Hematopoietic multipotent progenitor cell treated with erythropoietin and hydrocortisone succinate and interleukin-3 and kit ligand, for 4 days (in vitro differentiated cells): Measurements from ENCODE around the gene KCND3.

ENCODE experiments used
- DNase-seq: peaks from one replicate; pipeline ENCODE4 v3.0.0-alpha.2; 2015

The KCND3 gene

GRCh38 chr1:111836111-111836510 lies 153.4 kb downstream of the KCND3 start:
- no peak for DNase-seq

GRCh38 chr1:111835514-111835913 lies 154.0 kb downstream of the KCND3 start:
- no peak for DNase-seq

GRCh38 chr1:111834956-111835355 lies 154.5 kb downstream of the KCND3 start:
- DNase-seq, result no peak

- peak; percentile 18 for DNase-seq
These were observed 156.1 kb downstream of the KCND3 start for GRCh38 chr1:111833334-111833733.

- DNase-seq, result no peak
These were observed 156.8 kb downstream of the KCND3 start for GRCh38 chr1:111832521-111833155.

GRCh38 chr1:111831153-111831552 lies 158.3 kb downstream of the KCND3 start:
- DNase-seq, result no peak

- no peak for DNase-seq
These were observed 161.5 kb downstream of the KCND3 start for GRCh38 chr1:111827946-111828345.

- DNase-seq, result no peak
These were observed 163.2 kb downstream of the KCND3 start for GRCh38 chr1:111826278-111826677.

- DNase-seq, result no peak
These were observed 164.3 kb downstream of the KCND3 start for GRCh38 chr1:111825217-111825616.

- DNase-seq, result no peak
These were observed 167.3 kb downstream of the KCND3 start for GRCh38 chr1:111822138-111822537.

GRCh38 chr1:111821121-111821745 lies 168.2 kb downstream of the KCND3 start:
- DNase-seq, result no peak

GRCh38 chr1:111819566-111820263 lies 169.8 kb downstream of the KCND3 start:
- DNase-seq, result no peak

- no peak for DNase-seq
These were observed 170.9 kb downstream of the KCND3 start for GRCh38 chr1:111818546-111818945.

GRCh38 chr1:111818081-111818480 lies 171.4 kb downstream of the KCND3 start:
- DNase-seq, result no peak

GRCh38 chr1:111814642-111815041 lies 174.8 kb downstream of the KCND3 start:
- DNase-seq, result peak; percentile 33

GRCh38 chr1:111814305-111814628 lies 175.2 kb downstream of the KCND3 start:
- DNase-seq, result no peak

GRCh38 chr1:111813440-111814304 lies 175.8 kb downstream of the KCND3 start:
- DNase-seq, result peak; percentile 39

- DNase-seq, result no peak
These were observed 177.2 kb downstream of the KCND3 start for GRCh38 chr1:111812306-111812705.

- DNase-seq, result no peak
These were observed 177.6 kb downstream of the KCND3 start for GRCh38 chr1:111811891-111812290.

GRCh38 chr1:111805251-111805650 lies 184.2 kb downstream of the KCND3 start:
- DNase-seq, result no peak

GRCh38 chr1:111804776-111805175 lies 184.7 kb downstream of the KCND3 start:
- no peak for DNase-seq

GRCh38 chr1:111803951-111804350 lies 185.5 kb downstream of the KCND3 start:
- DNase-seq, result no peak

- DNase-seq, result no peak
These were observed 186.5 kb downstream of the KCND3 start for GRCh38 chr1:111802984-111803383.
